Osteocyte (in vitro differentiated cells): Measurements from ENCODE around the gene TJP3. TPM values are rescaled to one million over a fixed set of nuclear protein-coding genes. Genes with fewer than 3 reads are reported as not detected.

ENCODE experiments used
- DNase-seq: peaks from one replicate; pipeline ENCODE4 v3.0.0; 2021; ENCODE audit warnings: mixed read lengths; ENCODE audit not compliant: unreplicated experiment; ENCODE audit errors: extremely low spot score
- H3K27ac Mint-ChIP-seq: one replicate; pipeline ENCODE4 v1.8.0; 2021; ENCODE audit warnings: mild to moderate bottlenecking, mixed read lengths; ENCODE audit not compliant: unreplicated experiment
- H3K27me3 Mint-ChIP-seq: one replicate; pipeline ENCODE4 v1.8.0; 2021; ENCODE audit warnings: mixed read lengths; ENCODE audit not compliant: unreplicated experiment
- H3K36me3 Mint-ChIP-seq: one replicate; pipeline ENCODE4 v1.8.0; 2021; ENCODE audit warnings: mixed read lengths; ENCODE audit not compliant: unreplicated experiment
- H3K4me1 Mint-ChIP-seq: one replicate; pipeline ENCODE4 v1.8.0; 2021; ENCODE audit warnings: mixed read lengths; ENCODE audit not compliant: unreplicated experiment
- H3K4me3 Mint-ChIP-seq: one replicate; pipeline ENCODE4 v1.8.0; 2021; ENCODE audit warnings: mild to moderate bottlenecking, moderate library complexity, mixed read lengths; ENCODE audit not compliant: unreplicated experiment
- H3K9me3 Mint-ChIP-seq: one replicate; pipeline ENCODE4 v1.8.0; 2021; ENCODE audit warnings: mixed read lengths; ENCODE audit not compliant: unreplicated experiment
- long read RNA-seq: library from polyadenylated mRNA; unstranded; transcript quantifications from one replicate; pipeline ENCODE4 v2.0.0, GENCODE V29; 2021
- total RNA-seq: library from RNA; stranded (reverse); gene quantifications from 2 replicates; pipeline ENCODE4 v1.2.1, GENCODE V29; 2021
- TF ChIP-seq, protein P1 (sequence below): fragments of 200-600 bp; sonication (generic); IDR thresholded peaks from 2 replicates; pipeline ENCODE4 v1.5.0; 2021; ENCODE audit warnings: antibody characterized with exemption, mild to moderate bottlenecking, moderate library complexity

Gene TJP3, protein sequence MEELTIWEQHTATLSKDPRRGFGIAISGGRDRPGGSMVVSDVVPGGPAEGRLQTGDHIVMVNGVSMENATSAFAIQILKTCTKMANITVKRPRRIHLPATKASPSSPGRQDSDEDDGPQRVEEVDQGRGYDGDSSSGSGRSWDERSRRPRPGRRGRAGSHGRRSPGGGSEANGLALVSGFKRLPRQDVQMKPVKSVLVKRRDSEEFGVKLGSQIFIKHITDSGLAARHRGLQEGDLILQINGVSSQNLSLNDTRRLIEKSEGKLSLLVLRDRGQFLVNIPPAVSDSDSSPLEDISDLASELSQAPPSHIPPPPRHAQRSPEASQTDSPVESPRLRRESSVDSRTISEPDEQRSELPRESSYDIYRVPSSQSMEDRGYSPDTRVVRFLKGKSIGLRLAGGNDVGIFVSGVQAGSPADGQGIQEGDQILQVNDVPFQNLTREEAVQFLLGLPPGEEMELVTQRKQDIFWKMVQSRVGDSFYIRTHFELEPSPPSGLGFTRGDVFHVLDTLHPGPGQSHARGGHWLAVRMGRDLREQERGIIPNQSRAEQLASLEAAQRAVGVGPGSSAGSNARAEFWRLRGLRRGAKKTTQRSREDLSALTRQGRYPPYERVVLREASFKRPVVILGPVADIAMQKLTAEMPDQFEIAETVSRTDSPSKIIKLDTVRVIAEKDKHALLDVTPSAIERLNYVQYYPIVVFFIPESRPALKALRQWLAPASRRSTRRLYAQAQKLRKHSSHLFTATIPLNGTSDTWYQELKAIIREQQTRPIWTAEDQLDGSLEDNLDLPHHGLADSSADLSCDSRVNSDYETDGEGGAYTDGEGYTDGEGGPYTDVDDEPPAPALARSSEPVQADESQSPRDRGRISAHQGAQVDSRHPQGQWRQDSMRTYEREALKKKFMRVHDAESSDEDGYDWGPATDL
- not detected in 2 replicates for total RNA-seq
- long read RNA-seq: 0 reads

DNA sequence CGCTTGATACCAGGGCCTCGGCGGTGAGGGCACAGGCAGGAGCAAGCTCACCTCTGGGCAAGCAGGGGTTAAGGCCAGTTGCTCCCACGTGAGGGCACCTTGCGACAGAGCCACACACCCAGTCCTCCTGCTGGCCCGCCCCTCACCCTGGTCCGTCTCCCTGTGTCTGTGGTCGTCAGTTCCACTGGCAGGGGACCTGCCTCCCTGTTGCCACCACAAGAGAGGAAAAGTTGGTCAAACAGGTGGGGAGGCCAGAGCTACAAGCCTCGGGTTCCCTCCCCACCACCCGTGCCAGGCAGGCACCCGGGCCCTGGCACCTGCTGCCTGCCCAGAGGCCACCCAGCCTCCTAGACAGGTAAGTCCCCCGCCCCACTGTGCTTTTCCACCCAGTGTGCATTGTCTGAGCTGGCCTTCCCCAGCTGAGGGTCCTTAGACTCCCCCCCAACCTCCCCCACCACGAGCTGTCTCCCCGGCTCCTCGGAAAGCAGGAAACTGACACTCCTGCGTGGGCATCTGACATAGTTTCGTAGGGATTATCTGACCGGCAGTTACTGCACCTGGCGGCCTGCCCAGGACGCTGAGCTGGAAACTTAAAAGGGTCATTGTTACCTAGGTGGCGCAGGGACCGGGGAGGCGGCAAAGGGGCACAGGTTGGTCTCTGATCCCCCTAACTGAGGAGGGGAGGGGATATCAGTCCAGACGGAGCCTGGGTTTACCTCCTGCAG lies at the start of gene TJP3:
Gene TJP3 (plus strand): TSS at position 178 of the 725 bp plus-strand sequence. CDS start 20,049 bp downstream, outside the sequence.
- TF ChIP-seq, protein P1, sequence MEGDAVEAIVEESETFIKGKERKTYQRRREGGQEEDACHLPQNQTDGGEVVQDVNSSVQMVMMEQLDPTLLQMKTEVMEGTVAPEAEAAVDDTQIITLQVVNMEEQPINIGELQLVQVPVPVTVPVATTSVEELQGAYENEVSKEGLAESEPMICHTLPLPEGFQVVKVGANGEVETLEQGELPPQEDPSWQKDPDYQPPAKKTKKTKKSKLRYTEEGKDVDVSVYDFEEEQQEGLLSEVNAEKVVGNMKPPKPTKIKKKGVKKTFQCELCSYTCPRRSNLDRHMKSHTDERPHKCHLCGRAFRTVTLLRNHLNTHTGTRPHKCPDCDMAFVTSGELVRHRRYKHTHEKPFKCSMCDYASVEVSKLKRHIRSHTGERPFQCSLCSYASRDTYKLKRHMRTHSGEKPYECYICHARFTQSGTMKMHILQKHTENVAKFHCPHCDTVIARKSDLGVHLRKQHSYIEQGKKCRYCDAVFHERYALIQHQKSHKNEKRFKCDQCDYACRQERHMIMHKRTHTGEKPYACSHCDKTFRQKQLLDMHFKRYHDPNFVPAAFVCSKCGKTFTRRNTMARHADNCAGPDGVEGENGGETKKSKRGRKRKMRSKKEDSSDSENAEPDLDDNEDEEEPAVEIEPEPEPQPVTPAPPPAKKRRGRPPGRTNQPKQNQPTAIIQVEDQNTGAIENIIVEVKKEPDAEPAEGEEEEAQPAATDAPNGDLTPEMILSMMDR: no peak
- no peak within 1 kb of the TSS for H3K4me3 Mint-ChIP-seq
- H3K27me3 Mint-ChIP-seq: no peaks in the 10 kb centered on the region
- H3K27ac Mint-ChIP-seq: no peak within 1 kb of the TSS
- no peak for DNase-seq
- peaks cover 5% of the 10 kb centered on the region for H3K4me1 Mint-ChIP-seq
- H3K36me3 Mint-ChIP-seq: no peaks in the 10 kb centered on the region
- H3K9me3 Mint-ChIP-seq: no peaks in the 10 kb centered on the region

DNA sequence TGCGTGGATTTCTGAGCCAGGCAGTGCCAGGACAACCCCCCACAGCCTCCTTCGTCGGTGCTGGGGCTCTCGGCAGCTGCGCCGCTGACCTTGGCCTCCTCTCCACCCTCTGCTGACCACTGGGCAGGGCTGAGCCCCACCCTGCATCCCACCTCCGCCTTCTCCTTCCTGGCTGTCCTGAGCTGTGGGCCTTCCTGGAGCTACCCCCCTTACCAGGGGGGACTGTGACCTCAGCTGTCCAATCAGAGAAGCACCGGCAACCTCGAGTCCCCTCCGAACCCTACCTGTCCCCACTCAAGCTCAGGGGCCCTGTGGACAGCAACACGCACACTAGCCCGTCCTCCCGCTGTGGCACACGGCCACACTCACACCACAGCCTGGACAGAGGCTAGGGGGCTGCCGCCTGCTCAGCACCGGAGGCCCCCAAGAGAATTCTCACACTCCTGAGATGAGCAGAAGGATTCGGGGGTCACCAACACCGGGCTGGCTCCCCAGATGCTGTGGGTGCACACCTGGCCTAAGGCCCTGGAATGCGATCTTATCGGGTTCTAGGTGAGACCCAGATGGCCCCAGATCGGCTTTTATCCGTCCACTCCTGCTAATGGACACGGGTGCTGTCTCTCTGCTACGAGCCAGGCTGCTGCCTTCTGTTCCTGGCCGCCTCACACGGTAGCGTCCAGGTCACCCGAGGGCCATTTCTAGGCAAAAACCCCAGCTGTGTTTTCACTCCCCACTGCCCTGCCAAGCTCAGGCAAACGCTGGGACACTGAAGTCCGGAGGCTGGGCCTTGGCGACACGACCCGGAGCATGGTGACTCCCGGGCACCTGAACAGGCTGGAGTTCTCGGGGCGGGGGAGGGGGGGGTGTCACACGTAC lies 49.1 kb upstream of the TJP3 start:
- TF ChIP-seq, protein P1: no peak
- peaks cover 7% of the 10 kb centered on the region for H3K4me1 Mint-ChIP-seq
- no peak for DNase-seq
- H3K36me3 Mint-ChIP-seq: peaks cover 27% of the 10 kb centered on the region
- H3K27me3 Mint-ChIP-seq: no peaks in the 10 kb centered on the region
- H3K4me3 Mint-ChIP-seq: no peak overlapping the region
- no peaks in the 10 kb centered on the region for H3K9me3 Mint-ChIP-seq
- H3K27ac Mint-ChIP-seq: no peak overlapping the region

DNA sequence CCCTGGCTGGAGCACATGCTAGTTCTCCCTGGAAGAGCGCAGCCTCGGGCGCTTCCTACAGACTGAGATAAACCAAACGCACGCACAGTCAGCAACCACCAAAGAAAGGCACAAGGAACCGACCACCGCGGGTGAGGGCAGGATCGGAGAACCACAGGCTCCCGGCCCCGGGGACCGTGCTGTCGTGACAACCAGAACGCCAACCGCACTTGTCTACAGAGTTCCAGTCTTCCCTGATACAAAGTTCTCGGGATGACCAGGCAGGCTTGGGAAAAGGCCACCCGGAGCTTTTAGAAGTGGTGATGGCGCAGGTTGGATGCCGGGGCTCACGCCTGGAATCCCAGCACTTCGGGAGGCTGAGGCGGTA lies 48.5 kb upstream of the TJP3 start:
- Mint-ChIP-seq H3K9me3 (no peaks in the 10 kb centered on the region), H3K36me3 (peaks cover 27% of the 10 kb centered on the region), H3K4me3 (no peak overlapping the region), H3K27ac (no peak overlapping the region), H3K27me3 (no peaks in the 10 kb centered on the region), H3K4me1 (peaks cover 7% of the 10 kb centered on the region)
- TF ChIP-seq, protein P1: no peak
- DNase-seq: no peak

DNA sequence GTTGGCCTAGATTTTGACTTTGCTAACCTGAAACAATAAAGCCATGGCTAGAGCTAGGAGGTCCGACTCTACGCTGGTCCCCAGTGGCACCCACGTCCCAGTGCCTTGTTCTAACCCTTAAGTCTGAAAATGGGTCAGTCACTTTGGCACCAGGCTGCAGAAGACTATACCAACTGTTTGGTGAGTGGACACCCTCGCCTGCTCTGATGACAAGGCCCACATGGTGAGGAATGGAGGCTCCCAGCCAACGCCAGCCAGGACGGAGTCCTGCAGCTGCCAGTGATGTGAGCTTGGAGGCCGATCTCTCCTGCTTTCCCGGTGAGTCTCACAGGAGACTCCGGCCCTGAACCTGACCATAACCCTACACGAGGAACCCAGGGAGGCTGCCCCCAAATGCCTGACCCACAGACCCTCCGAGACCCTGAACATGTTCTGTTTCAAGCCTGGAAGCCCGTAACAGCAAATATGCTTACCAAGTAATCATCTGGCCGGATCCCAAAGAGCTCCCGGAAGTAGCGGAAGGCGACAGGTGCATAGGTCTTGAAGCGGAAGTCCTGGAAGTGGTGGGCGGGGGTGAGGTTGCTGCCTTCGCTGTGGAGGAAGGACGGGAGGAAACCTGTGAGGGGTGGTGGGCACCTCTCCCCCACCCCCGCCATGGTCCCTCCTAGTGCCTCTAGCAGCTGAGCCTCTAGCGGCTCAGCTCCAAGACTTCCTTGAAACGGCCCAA lies 47.5 kb upstream of the TJP3 start:
- no peaks in the 10 kb centered on the region for H3K27me3 Mint-ChIP-seq
- H3K9me3 Mint-ChIP-seq: no peaks in the 10 kb centered on the region
- peaks cover 2% of the 10 kb centered on the region for H3K4me1 Mint-ChIP-seq
- TF ChIP-seq, protein P1: no peak
- no peak for DNase-seq
- H3K36me3 Mint-ChIP-seq: peaks cover 27% of the 10 kb centered on the region
- H3K27ac Mint-ChIP-seq: no peak overlapping the region
- no peak overlapping the region for H3K4me3 Mint-ChIP-seq
